ENCODE data around the gene CERK. TPM values are rescaled to one million over a fixed set of nuclear protein-coding genes. Genes with fewer than 3 reads are reported as not detected.

Gene CERK
- total and polyA plus RNA-seq, 7 donors, result 13.0 to 38.1 (median 26.9) TPM

GRCh38 chr22:46723882-46724281 is 14.2 kb downstream of the CERK start:
- no peaks in the 10 kb centered on the region for H3K27me3 ChIP-seq (ENCODE audit: insufficient read depth in 3 of 3, low read length in 2 of 3)
- peaks cover 19% of the 10 kb centered on the region for H3K4me1 ChIP-seq
- no peak for ATAC-seq
- intact Hi-C loops (cut with DNase I), result no loop called here
- DNase-seq, result no peak
- peaks cover 0 to 32% of the 10 kb centered on the region in 2 donors for H3K36me3 ChIP-seq (ENCODE audit: insufficient read depth in 1 of 2, low read depth in 1 of 2)
- H3K9me3 ChIP-seq, result no peaks in the 10 kb centered on the region
- H3K4me3 ChIP-seq, result no peak overlapping the region
- 93 to 97% (median 96%) methylated on average over 9 of the region's 9 CpGs for WGBS, 3 donors
- no peak overlapping the region for H3K27ac ChIP-seq
- TF ChIP-seq, protein P1, sequence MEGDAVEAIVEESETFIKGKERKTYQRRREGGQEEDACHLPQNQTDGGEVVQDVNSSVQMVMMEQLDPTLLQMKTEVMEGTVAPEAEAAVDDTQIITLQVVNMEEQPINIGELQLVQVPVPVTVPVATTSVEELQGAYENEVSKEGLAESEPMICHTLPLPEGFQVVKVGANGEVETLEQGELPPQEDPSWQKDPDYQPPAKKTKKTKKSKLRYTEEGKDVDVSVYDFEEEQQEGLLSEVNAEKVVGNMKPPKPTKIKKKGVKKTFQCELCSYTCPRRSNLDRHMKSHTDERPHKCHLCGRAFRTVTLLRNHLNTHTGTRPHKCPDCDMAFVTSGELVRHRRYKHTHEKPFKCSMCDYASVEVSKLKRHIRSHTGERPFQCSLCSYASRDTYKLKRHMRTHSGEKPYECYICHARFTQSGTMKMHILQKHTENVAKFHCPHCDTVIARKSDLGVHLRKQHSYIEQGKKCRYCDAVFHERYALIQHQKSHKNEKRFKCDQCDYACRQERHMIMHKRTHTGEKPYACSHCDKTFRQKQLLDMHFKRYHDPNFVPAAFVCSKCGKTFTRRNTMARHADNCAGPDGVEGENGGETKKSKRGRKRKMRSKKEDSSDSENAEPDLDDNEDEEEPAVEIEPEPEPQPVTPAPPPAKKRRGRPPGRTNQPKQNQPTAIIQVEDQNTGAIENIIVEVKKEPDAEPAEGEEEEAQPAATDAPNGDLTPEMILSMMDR (IDR thresholded peaks at IDR 0.05), result no peak

GRCh38 chr22:46721501-46722085 is 16.5 kb downstream of the CERK start:
- no peaks in the 10 kb centered on the region for H3K27me3 ChIP-seq (ENCODE audit: insufficient read depth in 3 of 3, low read length in 2 of 3)
- ATAC-seq, result peak; percentile 43 to 59 (median 52)
- H3K36me3 ChIP-seq (ENCODE audit: insufficient read depth in 1 of 2, low read depth in 1 of 2), result peaks cover 0 to 54% of the 10 kb centered on the region in 2 donors
- 55 to 62% (median 58%) methylated on average over 16 of the region's 16 CpGs for WGBS, 3 donors
- DNase-seq, result no peak
- intact Hi-C loops (cut with DNase I), result no loop called here
- no peaks in the 10 kb centered on the region for H3K9me3 ChIP-seq
- peaks cover 10% of the 10 kb centered on the region for H3K4me1 ChIP-seq
- no peak overlapping the region for H3K4me3 ChIP-seq
- H3K27ac ChIP-seq, result no peak overlapping the region
- TF ChIP-seq, protein P1 (IDR thresholded peaks at IDR 0.05), result no peak

DNA sequence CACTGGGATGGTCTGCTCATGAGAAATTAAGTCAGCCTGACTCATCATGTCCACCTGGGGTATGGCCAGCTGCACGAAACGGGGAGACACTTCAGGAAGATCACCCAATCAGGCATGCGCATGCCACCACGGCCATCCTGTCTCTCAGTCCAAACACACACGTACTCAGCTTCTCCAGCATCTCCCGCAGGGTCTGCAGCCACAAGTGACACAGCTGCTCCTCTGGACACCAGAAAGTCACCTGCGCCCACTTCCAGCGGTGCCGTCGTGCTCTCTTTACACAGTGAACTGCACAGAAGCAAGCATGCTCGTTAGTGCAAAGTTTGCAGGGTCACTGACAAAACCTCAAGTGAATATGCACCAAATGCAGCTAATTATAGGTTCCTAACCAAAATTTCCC is 18.1 kb downstream of the CERK start:
- Histone ChIP-seq H3K9me3 (no peaks in the 10 kb centered on the region), H3K4me3 (no peak overlapping the region), H3K36me3 (ENCODE audit: insufficient read depth in 1 of 2, low read depth in 1 of 2) (peaks cover 0 to 58% of the 10 kb centered on the region in 2 donors), H3K4me1 (peaks cover 6% of the 10 kb centered on the region), H3K27ac (no peak overlapping the region), H3K27me3 (ENCODE audit: insufficient read depth in 3 of 3, low read length in 2 of 3) (no peaks in the 10 kb centered on the region)
- whole genome bisulfite sequencing, 3 donors, result 92 to 93% (median 92%) methylated on average over 11 of the region's 11 CpGs
- intact Hi-C loops (cut with DNase I), result no loop called here
- TF ChIP-seq, protein P1 (IDR thresholded peaks at IDR 0.05), result no peak
- DNase-seq (no peak), ATAC-seq (no peak)

DNA sequence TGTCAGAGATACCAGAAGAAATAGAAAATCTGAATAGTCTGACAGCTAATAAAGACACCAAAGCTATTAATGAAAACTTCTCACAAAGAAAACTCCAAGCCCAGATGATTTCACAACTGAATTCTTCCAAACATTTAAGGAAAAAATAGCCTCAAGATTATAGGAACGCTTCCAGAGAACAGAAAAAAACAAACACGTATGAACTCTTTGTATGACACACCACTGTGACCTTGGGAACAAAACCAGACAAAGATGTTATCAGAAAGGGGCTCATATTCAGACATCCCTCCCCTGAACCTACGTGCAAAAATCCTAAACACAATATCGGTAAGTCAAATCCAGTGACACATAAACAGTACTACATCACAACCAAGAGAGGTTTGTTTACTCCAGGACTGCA is 23.5 kb downstream of the CERK start:
- peaks cover 3 to 81% of the 10 kb centered on the region in 2 donors for H3K36me3 ChIP-seq (ENCODE audit: insufficient read depth in 1 of 2, low read depth in 1 of 2)
- 57 to 68% (median 61%) methylated on average over 4 of the region's 4 CpGs for WGBS, 3 donors
- no peak for DNase-seq
- no peaks in the 10 kb centered on the region for H3K4me1 ChIP-seq
- intact Hi-C loops (cut with DNase I), result no loop called here
- no peak overlapping the region for H3K27ac ChIP-seq
- ATAC-seq, result peak in 2 of 4 donors; percentile 23 to 43
- H3K4me3 ChIP-seq, result no peak overlapping the region
- TF ChIP-seq, protein P1 (IDR thresholded peaks at IDR 0.05), result no peak
- H3K27me3 ChIP-seq (ENCODE audit: insufficient read depth in 3 of 3, low read length in 2 of 3), result no peaks in the 10 kb centered on the region
- no peaks in the 10 kb centered on the region for H3K9me3 ChIP-seq

- WGBS, 3 donors, result 95 to 96% (median 95%) methylated on average over 8 of the region's 8 CpGs
- Histone ChIP-seq H3K27me3 (ENCODE audit: insufficient read depth in 3 of 3, low read length in 2 of 3) (no peaks in the 10 kb centered on the region), H3K9me3 (no peaks in the 10 kb centered on the region), H3K27ac (no peak overlapping the region), H3K4me1 (no peaks in the 10 kb centered on the region), H3K4me3 (no peak overlapping the region), H3K36me3 (ENCODE audit: insufficient read depth in 1 of 2, low read depth in 1 of 2) (peaks cover 3 to 81% of the 10 kb centered on the region in 2 donors)
- intact Hi-C loops (cut with DNase I), result no loop called here
- DNase-seq (no peak), ATAC-seq (no peak)
- TF ChIP-seq, protein P1 (IDR thresholded peaks at IDR 0.05), result no peak
Observed at GRCh38 chr22:46712288-46712687, 25.8 kb downstream of the CERK start.

All from psoas muscle (tissue), 8 donors.